ENCODE measurements around the gene ECI2.

Gene ECI2

DNA sequence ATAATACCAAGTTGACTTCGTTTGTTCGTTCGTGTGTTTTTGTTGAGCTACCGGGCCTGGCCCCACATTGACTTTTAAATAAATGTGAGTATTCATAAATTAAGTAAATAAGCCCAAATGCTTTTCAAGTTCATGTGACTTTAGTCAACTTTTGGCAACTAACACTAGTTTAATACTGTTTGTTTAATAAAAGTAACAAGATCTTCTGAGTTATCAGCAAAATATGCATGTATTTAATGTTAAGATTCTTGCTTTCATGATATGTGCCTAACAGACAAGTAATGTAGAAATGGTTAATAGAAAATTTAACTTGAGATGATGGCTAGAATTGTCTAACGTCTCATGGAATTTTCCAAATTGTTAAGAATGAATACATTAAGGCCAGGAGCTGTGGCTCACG, 38.7 kb upstream of the ECI2 start:
- Histone ChIP-seq H3K27ac (no peak overlapping the region), H3K27me3 (no peaks in the 10 kb centered on the region), H3K9me3 (no peaks in the 10 kb centered on the region), H3K4me3 (no peak overlapping the region), H3K36me3 (no peaks in the 10 kb centered on the region), H3K4me1 (no peaks in the 10 kb centered on the region)
- intact Hi-C loops (cut with DNase I; ENCODE audit: low total_unique reads) = no loop called here
- no peak for DNase-seq
- TF ChIP-seq, protein P1, sequence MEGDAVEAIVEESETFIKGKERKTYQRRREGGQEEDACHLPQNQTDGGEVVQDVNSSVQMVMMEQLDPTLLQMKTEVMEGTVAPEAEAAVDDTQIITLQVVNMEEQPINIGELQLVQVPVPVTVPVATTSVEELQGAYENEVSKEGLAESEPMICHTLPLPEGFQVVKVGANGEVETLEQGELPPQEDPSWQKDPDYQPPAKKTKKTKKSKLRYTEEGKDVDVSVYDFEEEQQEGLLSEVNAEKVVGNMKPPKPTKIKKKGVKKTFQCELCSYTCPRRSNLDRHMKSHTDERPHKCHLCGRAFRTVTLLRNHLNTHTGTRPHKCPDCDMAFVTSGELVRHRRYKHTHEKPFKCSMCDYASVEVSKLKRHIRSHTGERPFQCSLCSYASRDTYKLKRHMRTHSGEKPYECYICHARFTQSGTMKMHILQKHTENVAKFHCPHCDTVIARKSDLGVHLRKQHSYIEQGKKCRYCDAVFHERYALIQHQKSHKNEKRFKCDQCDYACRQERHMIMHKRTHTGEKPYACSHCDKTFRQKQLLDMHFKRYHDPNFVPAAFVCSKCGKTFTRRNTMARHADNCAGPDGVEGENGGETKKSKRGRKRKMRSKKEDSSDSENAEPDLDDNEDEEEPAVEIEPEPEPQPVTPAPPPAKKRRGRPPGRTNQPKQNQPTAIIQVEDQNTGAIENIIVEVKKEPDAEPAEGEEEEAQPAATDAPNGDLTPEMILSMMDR (IDR thresholded peaks at IDR 0.05) = no peak

DNA sequence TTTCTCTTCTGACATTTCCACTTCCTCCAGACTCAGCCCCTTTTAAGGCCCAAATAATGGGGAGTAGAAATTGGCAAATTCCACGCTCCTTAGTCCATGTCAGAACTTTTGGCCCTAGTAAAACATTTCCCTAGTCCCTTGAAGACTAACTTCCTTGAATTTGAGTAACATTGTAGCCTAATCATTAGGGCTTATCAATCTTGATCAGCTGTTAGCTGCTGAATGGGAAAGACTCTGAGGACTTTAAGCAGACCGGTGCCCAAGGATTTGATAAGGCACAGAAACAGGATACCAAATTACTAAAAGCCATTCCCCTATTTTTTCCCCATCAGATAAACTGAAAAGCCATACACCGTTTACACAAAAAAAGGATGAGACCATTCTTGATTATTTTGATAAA, 37.0 kb upstream of the ECI2 start:
- intact Hi-C loops (cut with DNase I; ENCODE audit: low total_unique reads) = no loop called here
- no peak for DNase-seq
- Histone ChIP-seq H3K4me1 (no peaks in the 10 kb centered on the region), H3K9me3 (peaks cover 0 to 11% (median 0%) of the 10 kb centered on the region in 3 donors), H3K27ac (no peak overlapping the region), H3K27me3 (no peaks in the 10 kb centered on the region), H3K36me3 (no peaks in the 10 kb centered on the region), H3K4me3 (no peak overlapping the region)
- TF ChIP-seq, protein P1 (IDR thresholded peaks at IDR 0.05) = no peak

DNA sequence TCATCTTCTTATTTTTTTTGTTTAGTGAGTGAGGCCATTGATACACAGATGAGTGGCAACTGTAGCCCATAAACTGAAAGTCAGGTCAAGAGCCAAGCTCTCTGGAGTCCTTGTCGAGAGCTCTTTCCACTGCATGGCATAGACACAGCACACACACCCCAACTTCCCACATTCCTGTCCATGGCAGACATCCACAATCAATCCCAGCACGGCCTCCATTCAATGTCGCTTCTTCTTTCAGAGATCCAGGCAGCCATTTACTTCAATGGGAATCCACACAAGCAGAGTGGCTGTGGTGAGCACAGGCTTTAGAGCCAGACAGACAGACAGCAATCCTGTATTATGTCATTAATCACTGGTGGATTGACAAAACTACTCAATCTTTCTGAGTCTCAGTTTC, 34.9 kb upstream of the ECI2 start:
- Histone ChIP-seq H3K4me1 (no peaks in the 10 kb centered on the region), H3K9me3 (peaks cover 0 to 11% (median 0%) of the 10 kb centered on the region in 3 donors), H3K4me3 (no peak overlapping the region), H3K27ac (no peak overlapping the region), H3K36me3 (no peaks in the 10 kb centered on the region), H3K27me3 (no peaks in the 10 kb centered on the region)
- DNase-seq = no peak
- intact Hi-C loops (cut with DNase I; ENCODE audit: low total_unique reads) = no loop called here
- TF ChIP-seq, protein P1 (IDR thresholded peaks at IDR 0.05) = no peak

DNA sequence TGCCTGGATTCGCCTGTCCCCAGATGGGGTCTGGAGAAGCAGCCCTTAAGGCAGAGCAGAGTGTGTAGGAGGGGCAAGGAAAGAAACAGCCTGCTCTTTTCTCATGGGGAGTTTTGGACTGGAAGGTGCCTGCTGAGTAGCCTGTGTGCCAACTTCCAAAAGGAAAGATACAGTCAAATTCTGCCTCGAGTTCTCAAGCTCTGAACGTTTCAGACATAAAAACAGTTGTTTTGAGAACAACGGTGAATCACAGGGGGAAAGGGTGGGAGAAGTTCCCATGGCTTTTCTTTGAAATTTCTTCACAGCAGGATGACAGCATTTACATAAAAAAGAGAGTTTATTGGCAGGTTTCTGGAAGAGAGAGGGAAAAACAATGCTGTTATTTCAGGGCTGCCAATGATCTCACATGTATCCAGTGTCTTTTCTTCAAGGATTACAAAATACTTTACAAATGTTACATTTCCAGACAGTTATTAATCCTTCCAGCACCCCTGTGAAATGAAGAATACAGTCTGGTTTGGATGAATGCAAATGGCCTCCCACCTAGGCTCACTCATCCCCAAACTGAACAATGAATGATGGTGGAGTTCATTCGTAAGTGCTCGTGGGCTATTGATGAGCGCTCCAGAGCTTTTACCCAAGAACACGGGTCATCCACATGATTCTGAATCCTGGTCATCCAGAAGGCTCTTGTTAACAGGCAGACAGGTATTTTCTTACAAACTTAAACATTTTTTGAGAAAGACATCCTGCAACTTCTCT, 33.8 kb upstream of the ECI2 start:
- Histone ChIP-seq H3K4me1 (no peaks in the 10 kb centered on the region), H3K4me3 (no peak overlapping the region), H3K9me3 (peaks cover 0 to 11% (median 0%) of the 10 kb centered on the region in 3 donors), H3K27me3 (no peaks in the 10 kb centered on the region), H3K36me3 (no peaks in the 10 kb centered on the region), H3K27ac (no peak overlapping the region)
- no peak for DNase-seq
- TF ChIP-seq, protein P1 (IDR thresholded peaks at IDR 0.05) = no peak
- intact Hi-C loops (cut with DNase I; ENCODE audit: low total_unique reads) = no loop called here

DNA sequence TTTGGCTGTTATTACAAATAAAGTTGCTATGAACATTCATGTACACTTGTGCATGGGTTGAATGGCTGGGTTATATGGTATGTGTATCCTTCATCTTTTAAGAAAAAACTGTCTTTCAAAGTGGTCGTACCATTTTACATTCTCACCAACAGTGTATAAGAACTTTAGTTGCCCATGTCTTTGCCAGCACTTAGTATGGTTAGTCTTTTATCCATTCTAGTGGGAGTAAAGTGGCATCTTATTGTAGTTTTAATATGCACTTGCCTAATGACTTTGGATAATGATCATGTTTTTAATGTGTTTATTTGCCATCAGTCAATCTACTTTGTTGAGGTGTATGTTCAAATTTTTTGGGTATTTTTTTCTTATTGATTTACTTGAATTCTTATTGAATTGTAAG, 32.5 kb upstream of the ECI2 start:
- intact Hi-C loops (cut with DNase I; ENCODE audit: low total_unique reads) = no loop called here
- TF ChIP-seq, protein P1 (IDR thresholded peaks at IDR 0.05) = no peak

More for the DNA sequence above, 32.5 kb upstream of the ECI2 start:
- Histone ChIP-seq H3K9me3 (peaks cover 0 to 11% (median 0%) of the 10 kb centered on the region in 3 donors), H3K27ac (no peak overlapping the region), H3K27me3 (no peaks in the 10 kb centered on the region), H3K4me3 (no peak overlapping the region), H3K4me1 (peaks cover 0 to 7% (median 2%) of the 10 kb centered on the region in 4 donors), H3K36me3 (no peaks in the 10 kb centered on the region)
- DNase-seq = no peak

All from tibial artery (tissue), 4 donors.